Epithelial cell of esophagus (primary cell): ENCODE data around the gene AHR.

Experiments
- DNase-seq: peaks from one replicate; pipeline ENCODE4 v3.0.0; 2010; ENCODE audit warnings: low read depth
- H3K4me3 ChIP-seq: 2 replicates; pipeline ENCODE4 v1.5.1; 2011; ENCODE audit warnings: mild to moderate bottlenecking, low read length, control low read depth
- CTCF ChIP-seq: IDR thresholded peaks from 2 replicates; pipeline ENCODE4 v1.5.1; 2011; ENCODE audit warnings: low read depth, mild to moderate bottlenecking, low read length, control low read depth, inconsistent platforms; ENCODE audit not compliant: insufficient read depth; ENCODE audit errors: missing control alignments

The AHR gene

GRCh38 chr7:17320657-17321056 lies 22.2 kb downstream of the AHR start:
- no peak for DNase-seq
- no peak for TF ChIP-seq CTCF
- no peak overlapping the region for H3K4me3 ChIP-seq

- TF ChIP-seq CTCF: no peak
- no peak overlapping the region for H3K4me3 ChIP-seq
- DNase-seq: peak; percentile 50
Observed at GRCh38 chr7:17325364-17325763, 26.9 kb downstream of the AHR start.

- no peak for TF ChIP-seq CTCF
- no peak overlapping the region for H3K4me3 ChIP-seq
- DNase-seq: no peak
Observed at GRCh38 chr7:17326378-17326777, 27.9 kb downstream of the AHR start.

- no peak for TF ChIP-seq CTCF
- no peak for DNase-seq
- H3K4me3 ChIP-seq: no peak overlapping the region
Observed at GRCh38 chr7:17328641-17329040, 30.2 kb downstream of the AHR start.

- no peak for TF ChIP-seq CTCF
- DNase-seq: no peak
- H3K4me3 ChIP-seq: no peak overlapping the region
Observed at GRCh38 chr7:17329440-17329839, 31.0 kb downstream of the AHR start.

GRCh38 chr7:17331891-17332501 lies 33.5 kb downstream of the AHR start:
- no peak for DNase-seq
- H3K4me3 ChIP-seq: no peak overlapping the region
- TF ChIP-seq CTCF: no peak

GRCh38 chr7:17333221-17333620 lies 34.8 kb downstream of the AHR start:
- DNase-seq: no peak

More at GRCh38 chr7:17333221-17333620, 34.8 kb downstream of the AHR start:
- no peak for TF ChIP-seq CTCF
- H3K4me3 ChIP-seq: no peak overlapping the region
